Effector CD8-positive, alpha-beta T cell (primary cell): ENCODE data around the gene SNAI1.

Experiments used
- DNase-seq: peaks from one replicate; lab custom pipeline; 2025; lab: John Stamatoyannopoulos, UW

SNAI1 gene

GRCh38 chr20:50037575-50037974 is 54.8 kb downstream of the SNAI1 start:
- DNase-seq: no peak

DNA sequence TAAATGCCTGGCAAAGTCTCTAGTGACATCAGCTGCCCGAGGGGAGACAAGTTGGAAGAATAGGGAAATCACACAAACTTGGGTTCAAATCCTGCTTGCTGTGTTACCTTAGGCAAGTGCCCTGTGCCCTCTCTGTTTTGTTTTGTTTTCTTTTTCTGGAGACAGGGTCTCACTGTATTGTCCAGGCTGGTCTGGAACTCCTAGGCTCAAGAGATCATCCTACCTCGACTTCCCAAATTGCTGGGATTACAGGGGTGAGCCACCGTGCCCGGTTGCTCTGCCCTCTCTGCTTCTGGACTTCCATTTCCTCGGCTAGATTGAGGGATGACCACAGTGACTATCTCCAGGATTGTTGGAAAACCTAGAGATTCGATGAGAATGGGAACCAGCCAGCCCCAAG is 55.4 kb downstream of the SNAI1 start:
- no peak for DNase-seq
